8988T (cell line): ENCODE data around the gene MCF2L2.

Experiments used
- DNase-seq: peaks from one replicate; pipeline ENCODE4 v3.0.0; 2011

The MCF2L2 gene

GRCh38 chr3:183158113-183158512 is 270.3 kb downstream of the MCF2L2 start:
- DNase-seq: no peak

DNA sequence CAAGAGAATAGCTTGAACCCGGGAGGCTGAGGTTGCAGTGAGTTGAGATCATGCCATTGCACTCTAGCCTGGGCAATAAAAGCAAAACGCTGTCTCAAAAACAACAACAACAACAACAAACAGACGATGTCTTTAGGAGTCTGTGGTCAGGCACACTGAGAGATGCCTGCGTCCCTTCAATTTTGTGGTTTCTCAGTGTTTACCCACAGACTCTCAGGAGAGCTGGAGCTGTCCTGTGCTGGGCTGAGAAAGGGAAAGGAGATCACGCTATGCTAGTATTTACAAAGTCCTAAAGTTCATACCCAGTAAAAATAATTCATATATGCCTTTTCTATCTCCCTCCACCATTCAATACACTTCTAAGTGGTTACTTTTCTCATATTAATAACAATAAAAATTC is 272.2 kb downstream of the MCF2L2 start:
- DNase-seq: no peak

DNA sequence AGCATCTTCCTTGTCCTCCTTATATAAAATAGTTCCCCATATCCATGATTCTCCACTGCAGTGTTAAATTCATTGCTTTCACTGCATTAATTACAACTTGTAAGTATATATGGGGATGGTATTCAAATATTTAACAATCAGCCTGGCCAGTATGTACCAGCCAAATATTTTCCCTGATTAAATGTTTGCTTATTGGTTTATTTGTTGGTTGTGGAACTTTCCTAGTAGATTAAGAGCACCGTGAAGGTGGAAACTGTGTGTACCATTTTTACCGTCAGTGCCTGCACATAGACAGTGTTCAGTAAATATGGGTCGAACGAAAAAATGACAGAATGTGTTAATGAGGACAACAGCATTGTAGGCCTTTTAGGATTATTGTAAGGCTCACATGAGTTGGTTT is 272.9 kb downstream of the MCF2L2 start:
- no peak for DNase-seq

DNA sequence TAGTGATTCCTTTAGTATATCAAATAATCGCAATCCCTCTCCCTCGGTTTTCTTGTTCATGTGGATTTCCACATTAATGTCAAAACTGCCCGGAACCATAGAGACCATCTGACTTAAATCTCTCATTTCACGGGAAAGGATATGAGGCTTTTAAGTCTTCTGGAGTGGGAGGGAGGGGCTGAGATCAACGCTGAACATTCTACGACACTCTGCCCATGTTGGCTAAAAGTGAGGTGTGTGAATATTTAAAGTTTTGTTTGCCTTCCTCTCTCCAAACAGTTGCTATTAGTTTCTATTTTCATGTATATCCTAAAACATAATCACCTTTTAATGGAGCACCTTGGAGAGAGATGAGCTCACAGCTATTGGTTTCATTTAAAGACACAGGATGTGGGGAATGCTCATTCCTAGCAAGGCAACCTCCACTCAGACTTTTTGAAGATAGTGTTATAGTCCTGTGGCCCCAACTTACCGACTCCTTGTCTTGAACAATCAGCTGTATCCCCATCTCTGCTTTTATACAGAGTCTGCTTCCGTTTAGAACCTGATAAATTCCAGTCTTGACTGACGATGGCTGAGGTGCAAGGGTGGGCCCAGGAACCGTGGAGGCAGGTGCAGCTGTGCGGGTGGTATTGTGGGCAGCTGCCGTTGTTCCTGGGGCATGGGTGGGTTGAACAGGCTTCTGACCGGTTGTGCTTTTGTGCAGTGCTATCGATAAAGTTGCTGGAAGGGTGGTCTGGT is 275.0 kb downstream of the MCF2L2 start:
- DNase-seq: no peak

GRCh38 chr3:183151821-183152351 is 276.5 kb downstream of the MCF2L2 start:
- DNase-seq: no peak

- DNase-seq: no peak
Observed at GRCh38 chr3:183151086-183151485, 277.3 kb downstream of the MCF2L2 start.

DNA sequence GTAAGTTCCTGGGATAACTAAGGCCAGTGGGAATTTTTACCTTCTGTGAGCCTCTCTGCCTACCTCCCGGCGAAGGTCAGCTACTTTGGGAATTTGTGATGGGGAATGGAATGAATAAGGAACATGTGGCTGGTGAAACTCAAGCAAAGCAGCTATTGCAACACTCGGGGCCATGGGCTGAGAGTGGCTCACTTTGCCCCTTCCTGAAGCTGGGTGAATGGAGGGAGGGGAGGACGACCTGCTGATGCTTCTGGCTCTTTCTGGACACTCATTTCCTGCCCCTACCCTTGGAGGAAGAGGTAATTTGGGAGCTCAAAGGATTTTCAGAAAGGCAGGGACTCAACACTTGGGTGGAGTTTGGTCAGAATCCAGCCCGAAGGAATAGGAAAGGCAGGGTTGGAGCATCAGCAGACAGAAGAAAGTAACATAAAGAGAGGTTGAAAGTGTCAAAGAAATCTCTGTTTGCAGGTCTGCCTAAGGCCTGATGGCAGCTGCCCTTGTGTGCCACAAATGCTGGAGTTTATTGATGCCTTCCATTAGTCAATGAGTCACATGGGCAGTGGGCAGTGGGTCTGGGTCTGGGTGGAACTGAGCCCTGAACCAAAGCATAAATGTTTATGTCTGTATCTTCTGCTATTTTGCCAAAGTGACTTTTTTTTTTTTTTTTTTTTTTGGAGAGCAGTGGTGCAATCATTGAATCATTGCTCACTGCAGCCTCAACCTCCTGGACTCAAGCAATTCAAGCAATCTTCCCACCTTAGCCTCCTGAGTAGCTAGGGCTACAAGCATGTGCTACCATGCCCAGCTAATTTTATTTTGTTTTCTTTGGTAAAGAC is 278.3 kb downstream of the MCF2L2 start:
- no peak for DNase-seq

DNA sequence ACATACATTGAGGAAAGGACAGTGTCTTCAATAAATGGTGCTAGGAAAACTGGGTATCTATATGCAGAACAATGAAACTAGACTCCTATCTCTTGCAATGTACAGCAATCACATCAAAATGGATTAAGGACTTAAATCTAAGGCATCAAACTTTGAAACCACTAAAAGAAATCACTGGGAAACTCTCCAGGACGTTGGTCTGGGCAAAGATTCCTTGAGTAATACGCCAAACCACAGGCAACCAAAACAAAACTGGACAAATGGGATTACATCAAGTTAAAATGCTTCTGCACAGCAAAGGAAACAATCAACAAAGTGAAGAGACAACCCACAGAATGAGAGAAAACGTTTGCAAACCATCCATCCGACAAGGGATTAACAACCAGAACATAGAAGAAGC is 280.4 kb downstream of the MCF2L2 start:
- no peak for DNase-seq

- no peak for DNase-seq
Observed at GRCh38 chr3:183144363-183144762, 284.1 kb downstream of the MCF2L2 start.

DNA sequence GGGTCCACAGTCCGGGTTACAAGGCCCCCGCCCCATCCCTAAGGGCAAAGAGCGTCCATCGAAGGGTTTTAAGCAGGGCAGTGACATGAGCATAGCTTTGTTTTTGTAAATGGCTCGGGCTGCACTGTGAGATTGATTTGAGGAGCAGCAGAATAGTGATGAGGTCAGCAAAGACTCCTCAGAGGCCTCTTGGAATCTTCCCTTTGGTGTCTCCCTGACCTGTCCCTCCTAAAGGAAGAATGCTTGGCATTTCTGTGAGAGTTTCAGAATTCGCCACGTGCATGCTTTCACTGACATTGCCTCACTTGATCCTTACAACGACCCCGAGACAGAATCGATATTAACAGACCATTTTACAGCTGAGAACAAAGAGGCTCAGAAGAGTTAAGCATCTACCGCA is 286.2 kb downstream of the MCF2L2 start:
- no peak for DNase-seq

DNA sequence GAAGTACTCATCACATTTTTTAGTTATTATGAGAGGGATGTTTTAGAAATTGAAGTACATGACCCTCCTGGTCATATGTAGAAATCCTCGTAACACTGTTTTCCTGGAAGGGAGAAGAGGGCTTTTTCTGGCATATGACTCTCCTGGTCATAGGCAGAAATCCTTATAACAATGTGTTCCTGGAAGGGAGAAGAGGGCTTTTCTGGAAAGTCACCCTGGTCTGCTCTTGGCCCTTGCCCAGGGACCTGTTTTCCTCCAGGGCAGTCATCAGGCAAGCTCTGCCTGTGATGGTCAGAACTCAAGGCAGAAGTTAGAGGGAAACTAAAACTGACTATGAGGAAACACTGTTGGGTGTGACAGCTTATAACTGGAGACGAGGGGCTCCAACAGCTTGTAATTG is 293.6 kb downstream of the MCF2L2 start:
- no peak for DNase-seq

- DNase-seq: no peak
Observed at GRCh38 chr3:183132409-183132808, 296.0 kb downstream of the MCF2L2 start.

GRCh38 chr3:183131735-183132134 is 296.7 kb downstream of the MCF2L2 start:
- DNase-seq: peak; percentile 54

GRCh38 chr3:183131186-183131725 is 297.2 kb downstream of the MCF2L2 start:
- DNase-seq: no peak

DNA sequence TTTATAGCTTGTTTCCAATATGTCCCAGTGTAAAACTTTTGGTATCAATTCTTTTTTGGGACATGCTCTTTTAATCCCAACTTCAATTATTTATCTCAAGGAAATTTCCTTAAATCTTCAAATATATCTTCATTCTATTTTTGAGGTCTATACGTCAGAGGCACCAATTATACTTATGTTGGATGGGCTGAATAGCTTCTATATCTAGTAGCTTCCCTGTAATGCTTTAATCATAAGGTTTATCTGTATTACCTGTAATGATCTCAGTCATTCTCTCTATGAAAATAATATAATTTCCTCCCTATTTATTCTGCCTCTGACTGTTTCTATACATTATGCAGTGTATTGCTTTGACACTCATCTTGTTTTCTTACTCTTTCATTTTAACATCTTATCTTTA is 299.2 kb downstream of the MCF2L2 start:
- no peak for DNase-seq

DNA sequence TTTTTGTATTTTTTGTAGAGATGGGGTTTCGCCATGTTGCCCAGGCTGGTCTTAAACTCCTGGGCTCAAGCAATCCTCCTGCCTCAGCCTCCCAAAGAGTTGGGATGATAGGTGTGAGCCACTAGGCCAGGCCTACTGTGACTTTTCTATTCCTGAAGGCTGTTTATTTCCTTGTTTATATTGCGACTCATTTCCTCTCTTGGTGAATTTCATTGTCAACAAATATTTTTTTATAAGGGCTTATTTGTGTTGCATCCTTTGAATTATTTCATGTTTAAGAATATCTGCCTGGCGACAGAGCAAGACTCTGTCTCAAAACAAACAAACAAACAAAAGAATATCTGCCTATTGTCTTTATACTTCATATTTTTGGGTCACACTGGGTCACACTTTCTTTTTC is 299.7 kb downstream of the MCF2L2 start:
- no peak for DNase-seq
